Thyroid gland (tissue), 4 donors: ENCODE data around the gene NTF3.

Experiments used
- CTCF ChIP-seq, 6 experiments: fragments of 200-600 bp in 3 of 6; fragments of 450-650 bp in 3 of 6; sonication (generic) in 3 of 6; IDR thresholded peaks; one replicate each; pipeline ENCODE4 v1.5.1; 2016 to 2019; ENCODE audit warnings: antibody characterized with exemption in 6 of 6, mild to moderate bottlenecking in 2 of 6, inconsistent platforms in 1 of 6, moderate library complexity in 1 of 6
- POLR2A ChIP-seq, 2 donors: fragments of 450-650 bp; IDR thresholded peaks; one replicate each; pipeline ENCODE4 v1.6.1; 2017; ENCODE audit warnings: antibody characterized with exemption in 2 of 2, mild to moderate bottlenecking in 2 of 2, moderate library complexity in 1 of 2

GRCh38 chr12:5524769-5525436 lies 93.0 kb downstream of the NTF3 start:
- TF ChIP-seq CTCF (IDR thresholded peaks at IDR 0.05) (no peak), POLR2A (IDR thresholded peaks at IDR 0.05) (no peak)
